Gastrocnemius medialis (tissue), 4 donors: ENCODE data around the gene TSEN15. TPM values are rescaled to one million over a fixed set of nuclear protein-coding genes. Genes with fewer than 3 reads are reported as not detected.

ENCODE experiments used
- ATAC-seq, 2 donors: fragments of 150-250 bp; one replicate each; pipeline ENCODE4 v1.9.1; 2016
- DNase-seq, 2 donors: peaks; one replicate each; pipeline ENCODE4 v3.0.0-alpha.2; 2019
- H3K27ac ChIP-seq, 4 donors: fragments of 200-600 bp; sonication (generic); 1 replicate in 1 of 4; 2 replicates in 3 of 4; pipeline ENCODE4 v1.5.1; 2016 to 2018; ENCODE audit warnings: mild to moderate bottlenecking in 2 of 4, moderate library complexity in 1 of 4
- H3K27me3 ChIP-seq, 3 donors: fragments of 200-600 bp; sonication (generic) in 2 of 3; 1 replicate in 1 of 3; 2 replicates in 2 of 3; pipeline versions ENCODE4 v1.5.1 to v1.6.0; 2016 to 2019; ENCODE audit warnings: mild to moderate bottlenecking in 1 of 3, moderate library complexity in 1 of 3
- H3K36me3 ChIP-seq, 2 donors: fragments of 200-600 bp; sonication (generic) in 1 of 2; one replicate each; pipeline ENCODE4 v1.5.1; 2017 to 2018
- H3K4me1 ChIP-seq, 2 donors: fragments of 200-600 bp; sonication (generic) in 1 of 2; one replicate each; pipeline ENCODE4 v1.5.1; 2016 to 2017; ENCODE audit warnings: mild to moderate bottlenecking in 2 of 2
- H3K4me3 ChIP-seq, 4 donors: fragments of 200-600 bp; sonication (generic) in 3 of 4; 1 replicate in 1 of 4; 2 replicates in 3 of 4; pipeline ENCODE4 v1.5.1; 2016 to 2019; ENCODE audit warnings: mild to moderate bottlenecking in 2 of 4
- H3K9me3 ChIP-seq, 3 donors: fragments of 200-600 bp; sonication (generic) in 2 of 3; 1 replicate in 1 of 3; 2 replicates in 2 of 3; pipeline ENCODE4 v1.5.1; 2016 to 2019
- CTCF ChIP-seq, 5 experiments: fragments of 450-650 bp in 3 of 5; fragments of 200-600 bp in 2 of 5; sonication (generic) in 2 of 5; IDR thresholded peaks in 4 of 5; conservative IDR thresholded peaks in 1 of 5; 1 replicate in 4 of 5; 2 replicates in 1 of 5; pipeline ENCODE4 v1.5.1; 2016 to 2019; ENCODE audit warnings: antibody characterized with exemption in 5 of 5, mild to moderate bottlenecking in 3 of 5, moderate library complexity in 3 of 5
- POLR2A ChIP-seq, 2 donors: fragments of 450-650 bp; IDR thresholded peaks; one replicate each; pipeline ENCODE4 v1.6.1; 2017; ENCODE audit warnings: antibody characterized with exemption in 2 of 2, mild to moderate bottlenecking in 2 of 2, moderate library complexity in 2 of 2
- in situ Hi-C, 4 donors: fragments of 200-750 bp; cut with MboI; loops; one replicate each; pipeline versions ENCODE4 v1.15.0 to v1.8.0; 2017; ENCODE audit warnings: low sequenced_read_pairs in 4 of 4
- intact Hi-C: fragments of 100-400 bp; cut with DNase I; formaldehyde crosslinking; loops from one replicate; pipeline ENCODE4 v1.15.1; 2023; ENCODE audit warnings: low total_unique reads
- total RNA-seq, 4 donors: library from RNA; depleted of rRNA; stranded (reverse); fragments of >200 nt; gene quantifications; one replicate each; pipeline versions ENCODE4 v1.1.0 to v1.2.3, GENCODE V29; 2016

The TSEN15 gene
- total RNA-seq, 4 donors from 2014 or later, result 22.8 to 69.6 (median 38.6) TPM

- DNase-seq (no peak), ATAC-seq (no peak)
- no peak overlapping the region for H3K4me3 ChIP-seq
- no peaks in the 10 kb centered on the region for H3K4me1 ChIP-seq
- TF ChIP-seq CTCF (IDR thresholded peaks at IDR 0.05 in 4 of 5, conservative IDR thresholded peaks at IDR 0.05 in 1 of 5) (no peak), POLR2A (IDR thresholded peaks at IDR 0.05) (no peak)
- H3K36me3 ChIP-seq, result no peaks in the 10 kb centered on the region
- intact Hi-C loops, result no loop called here
- no peaks in the 10 kb centered on the region for H3K9me3 ChIP-seq
- in situ Hi-C loops, result no loop called here
- no peaks in the 10 kb centered on the region for H3K27me3 ChIP-seq
- H3K27ac ChIP-seq, result no peak overlapping the region
Measured at GRCh38 chr1:184010788-184011187, 40.7 kb upstream of the TSEN15 start.

- Histone ChIP-seq H3K9me3 (no peaks in the 10 kb centered on the region), H3K36me3 (no peaks in the 10 kb centered on the region), H3K4me1 (no peaks in the 10 kb centered on the region), H3K27ac (no peak overlapping the region), H3K27me3 (no peaks in the 10 kb centered on the region), H3K4me3 (no peak overlapping the region)
- no peak for DNase-seq
- intact Hi-C loops, result no loop called here
- TF ChIP-seq POLR2A (IDR thresholded peaks at IDR 0.05) (no peak), CTCF (IDR thresholded peaks at IDR 0.05 in 4 of 5, conservative IDR thresholded peaks at IDR 0.05 in 1 of 5) (no peak)
- in situ Hi-C loops, result no loop called here
- ATAC-seq, result no peak
Measured at GRCh38 chr1:184012187-184012586, 39.3 kb upstream of the TSEN15 start.

- in situ Hi-C loops (no loop called here), intact Hi-C loops (no loop called here)
- H3K4me3 ChIP-seq, result no peak overlapping the region
- H3K27me3 ChIP-seq, result no peaks in the 10 kb centered on the region
- no peak overlapping the region for H3K27ac ChIP-seq
- ATAC-seq, result no peak
- H3K9me3 ChIP-seq, result no peaks in the 10 kb centered on the region
- no peak for TF ChIP-seq CTCF (IDR thresholded peaks at IDR 0.05 in 4 of 5, conservative IDR thresholded peaks at IDR 0.05 in 1 of 5)
- no peak for TF ChIP-seq POLR2A (IDR thresholded peaks at IDR 0.05)
- no peak for DNase-seq
- H3K36me3 ChIP-seq, result no peaks in the 10 kb centered on the region
- no peaks in the 10 kb centered on the region for H3K4me1 ChIP-seq
Measured at GRCh38 chr1:184014271-184014670, 37.3 kb upstream of the TSEN15 start.

GRCh38 chr1:184016169-184016568 is 35.4 kb upstream of the TSEN15 start:
- Histone ChIP-seq H3K27me3 (no peaks in the 10 kb centered on the region), H3K36me3 (no peaks in the 10 kb centered on the region), H3K4me3 (no peak overlapping the region), H3K9me3 (no peaks in the 10 kb centered on the region), H3K4me1 (peaks cover 0 to 2% of the 10 kb centered on the region in 2 donors), H3K27ac (no peak overlapping the region)
- TF ChIP-seq CTCF (IDR thresholded peaks at IDR 0.05 in 4 of 5, conservative IDR thresholded peaks at IDR 0.05 in 1 of 5) (no peak), POLR2A (IDR thresholded peaks at IDR 0.05) (no peak)
- in situ Hi-C loops, result no loop called here
- intact Hi-C loops, result no loop called here
- DNase-seq (no peak), ATAC-seq (no peak)

- ATAC-seq, result no peak
- H3K36me3 ChIP-seq, result no peaks in the 10 kb centered on the region
- no peak overlapping the region for H3K27ac ChIP-seq
- H3K27me3 ChIP-seq, result no peaks in the 10 kb centered on the region
- no peak overlapping the region for H3K4me3 ChIP-seq
- DNase-seq, result no peak
- intact Hi-C loops (no loop called here), in situ Hi-C loops (no loop called here)
- peaks cover 10 to 13% of the 10 kb centered on the region in 2 donors for H3K4me1 ChIP-seq
- no peaks in the 10 kb centered on the region for H3K9me3 ChIP-seq
- TF ChIP-seq CTCF (IDR thresholded peaks at IDR 0.05 in 4 of 5, conservative IDR thresholded peaks at IDR 0.05 in 1 of 5) (no peak), POLR2A (IDR thresholded peaks at IDR 0.05) (no peak)
Measured at GRCh38 chr1:184017306-184017705, 34.2 kb upstream of the TSEN15 start.
